SHP77 (cell line): ENCODE measurements around the gene VSTM2B.
A peak's percentile ranks its signal among the peaks of the same experiment; 100 is the strongest.

Experiments
- DNase-seq, 2 experiments: peaks; one replicate each; lab custom pipeline; 2025; lab: John Stamatoyannopoulos, UW

VSTM2B gene

DNA sequence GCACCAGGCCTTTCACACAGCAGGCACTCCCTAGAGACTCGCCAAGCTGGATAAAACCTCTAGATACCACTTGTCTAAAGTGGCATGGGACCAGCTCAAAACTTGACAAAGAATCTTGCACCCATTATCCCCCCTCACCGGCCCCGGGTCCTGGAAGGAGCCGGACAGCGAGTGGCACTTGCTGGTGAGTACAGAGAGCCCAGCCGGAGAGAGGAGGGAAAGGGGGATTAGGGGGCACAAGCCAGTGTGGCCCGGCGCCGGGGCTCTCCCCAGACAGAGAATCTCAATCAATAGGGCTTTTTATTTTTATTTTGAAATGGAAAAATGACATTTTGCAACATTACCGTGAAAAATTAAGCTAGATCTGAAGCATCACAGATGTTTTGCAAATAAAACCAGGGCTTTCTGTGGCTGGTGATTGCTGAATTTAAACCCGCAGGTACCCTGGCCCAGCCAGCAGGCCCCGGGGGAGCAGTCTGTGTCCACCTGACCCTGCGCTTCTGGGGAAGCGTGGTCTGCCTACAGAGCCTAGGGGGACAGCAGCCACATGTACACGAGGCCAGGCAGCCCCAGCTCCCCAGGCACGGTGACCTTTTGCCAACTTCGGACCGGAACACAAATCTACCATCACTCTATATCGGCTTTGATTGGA lies 10.0 kb upstream of the VSTM2B start:
- DNase-seq = no peak

DNA sequence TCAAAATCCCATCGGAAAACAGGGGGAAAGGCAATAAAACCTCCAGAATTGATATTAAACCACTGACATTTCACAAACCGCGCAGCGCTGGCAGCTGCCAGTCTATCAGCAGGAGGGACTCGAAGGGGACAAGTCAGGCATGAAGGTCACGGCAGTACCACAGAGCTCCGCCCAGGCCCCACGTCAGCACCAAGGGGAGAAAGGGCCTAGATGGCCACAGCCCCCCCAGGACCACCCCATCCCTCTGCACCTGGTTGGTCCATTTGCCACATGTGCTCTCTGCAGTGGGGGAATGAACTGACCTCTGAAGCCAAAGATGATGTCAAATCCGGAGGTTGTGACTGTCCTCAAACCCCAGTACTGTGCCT lies 9.5 kb upstream of the VSTM2B start:
- DNase-seq = no peak

DNA sequence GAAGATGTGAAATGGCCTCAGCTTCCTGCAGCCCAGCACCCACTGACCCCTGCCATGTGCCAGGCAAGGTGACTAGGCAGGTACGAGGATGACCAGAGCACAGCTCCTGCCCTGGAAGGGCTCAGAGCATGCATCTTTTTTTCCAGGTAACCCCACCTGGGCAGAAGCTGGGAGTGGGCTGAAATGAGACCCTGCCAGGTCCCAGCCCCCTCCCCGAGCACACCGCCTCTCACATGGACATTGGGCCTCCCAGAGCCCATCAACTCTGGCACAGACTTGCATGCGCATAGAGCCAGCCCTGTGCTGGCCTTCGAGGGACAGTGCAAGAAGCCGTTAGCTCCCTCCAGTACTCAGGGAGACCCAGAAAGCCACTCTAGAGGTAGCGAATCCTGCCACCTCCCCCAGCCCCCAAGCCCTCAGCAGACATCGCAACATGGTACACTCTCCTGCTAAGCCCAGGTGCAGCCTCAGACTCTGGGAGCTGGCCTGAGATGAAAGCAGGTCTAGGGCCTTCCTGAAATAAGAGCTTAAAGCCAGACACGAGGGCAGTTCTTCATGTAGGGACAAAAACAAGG lies 8.9 kb upstream of the VSTM2B start:
- DNase-seq = no peak

DNA sequence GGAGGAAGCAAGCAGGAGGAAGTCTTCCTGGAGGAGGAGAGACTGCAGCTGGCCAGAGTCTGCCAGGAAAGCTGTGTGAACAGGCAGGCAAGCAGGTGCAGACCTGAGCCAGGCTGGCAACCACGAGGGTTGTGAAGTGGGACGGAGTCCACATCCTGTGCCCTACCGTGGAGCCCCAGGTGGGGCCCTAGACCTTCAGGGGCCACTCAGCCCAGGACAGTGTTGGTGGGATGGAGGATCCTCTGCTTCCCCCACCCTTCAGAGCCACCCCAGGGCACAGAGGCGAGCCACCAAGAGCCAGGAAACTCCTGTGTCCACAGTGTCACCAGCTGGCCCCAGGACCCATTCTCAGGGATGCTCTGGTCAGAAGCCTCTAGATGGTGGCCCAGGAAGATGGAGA lies 8.4 kb upstream of the VSTM2B start:
- no peak for DNase-seq

DNA sequence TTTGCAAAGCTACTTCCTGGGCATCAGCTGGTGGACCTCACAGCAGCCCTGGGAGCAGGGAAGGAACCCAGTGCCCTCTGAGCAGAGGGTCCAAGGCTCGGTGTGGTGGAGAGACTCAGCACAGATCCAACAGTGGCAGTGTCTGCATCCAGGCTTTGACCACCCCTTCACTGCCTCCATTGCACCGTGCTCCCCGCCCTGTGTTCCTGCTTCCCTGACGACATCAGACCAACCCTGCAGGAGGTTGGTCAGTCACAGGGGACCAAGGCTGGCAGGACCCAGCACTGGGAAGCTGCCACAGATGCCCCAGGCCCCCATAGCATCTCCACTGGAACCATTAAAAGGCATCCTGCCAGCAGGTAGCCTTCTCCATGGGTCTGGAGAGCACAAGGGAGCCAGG lies 7.8 kb upstream of the VSTM2B start:
- no peak for DNase-seq

DNA sequence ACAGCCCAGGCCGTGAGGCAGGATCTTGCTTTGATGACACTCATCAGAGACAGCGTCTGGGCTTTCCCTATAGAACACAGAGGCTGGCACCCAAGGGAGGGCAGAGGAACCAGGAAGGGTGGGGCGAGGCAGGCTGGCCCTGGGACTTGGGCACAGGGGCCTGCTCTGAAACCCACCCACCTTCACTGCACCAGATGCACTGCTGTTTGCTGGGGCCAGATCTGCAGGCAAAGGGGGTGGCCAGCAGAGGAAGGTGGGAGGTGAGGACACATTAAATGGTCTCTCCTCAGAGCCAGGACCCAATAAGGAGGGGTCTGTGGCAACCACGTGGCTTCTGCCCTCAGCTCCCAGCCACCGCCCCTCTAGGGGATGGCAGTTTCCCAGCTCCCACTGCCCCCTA lies 6.6 kb upstream of the VSTM2B start:
- no peak for DNase-seq

DNA sequence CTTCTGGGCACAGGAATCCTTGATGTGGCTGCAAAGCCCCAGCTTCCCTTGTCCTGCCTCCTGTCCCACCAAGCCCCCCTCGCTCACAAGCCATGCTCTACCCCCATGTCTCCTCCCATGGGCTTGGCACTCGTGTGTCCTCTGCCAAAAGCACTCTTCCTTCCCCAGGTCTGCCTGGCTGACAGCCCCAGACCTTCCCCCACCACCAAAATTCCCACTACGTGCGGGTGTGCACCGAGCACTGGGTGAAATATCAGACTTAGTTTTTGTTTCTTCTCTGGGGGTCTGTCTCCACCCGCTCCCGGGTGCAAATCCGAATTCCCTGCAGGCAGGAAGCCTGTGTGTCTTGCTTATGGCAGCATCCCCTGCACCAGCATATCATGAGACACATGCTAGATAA lies 5.9 kb upstream of the VSTM2B start:
- no peak for DNase-seq

DNA sequence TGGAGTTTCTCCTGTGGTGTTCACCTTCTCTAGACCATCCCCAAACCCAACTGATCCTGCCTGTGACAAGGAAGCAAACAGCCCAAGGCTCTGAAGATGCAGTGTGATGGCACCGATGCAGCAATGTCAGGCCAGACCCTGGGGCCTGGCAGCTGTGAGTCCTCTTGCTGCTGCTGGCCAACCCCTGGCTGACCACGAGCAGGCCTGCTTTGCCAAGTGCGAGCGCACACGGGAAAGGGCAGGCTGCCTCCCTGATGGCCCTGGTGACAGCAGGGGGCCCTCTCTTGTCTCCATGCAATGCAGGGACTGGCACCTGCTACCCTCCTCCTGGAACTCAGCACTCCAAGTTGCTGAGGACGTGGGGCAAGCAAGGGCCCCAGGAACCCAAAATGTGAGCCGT lies 5.4 kb upstream of the VSTM2B start:
- no peak for DNase-seq

DNA sequence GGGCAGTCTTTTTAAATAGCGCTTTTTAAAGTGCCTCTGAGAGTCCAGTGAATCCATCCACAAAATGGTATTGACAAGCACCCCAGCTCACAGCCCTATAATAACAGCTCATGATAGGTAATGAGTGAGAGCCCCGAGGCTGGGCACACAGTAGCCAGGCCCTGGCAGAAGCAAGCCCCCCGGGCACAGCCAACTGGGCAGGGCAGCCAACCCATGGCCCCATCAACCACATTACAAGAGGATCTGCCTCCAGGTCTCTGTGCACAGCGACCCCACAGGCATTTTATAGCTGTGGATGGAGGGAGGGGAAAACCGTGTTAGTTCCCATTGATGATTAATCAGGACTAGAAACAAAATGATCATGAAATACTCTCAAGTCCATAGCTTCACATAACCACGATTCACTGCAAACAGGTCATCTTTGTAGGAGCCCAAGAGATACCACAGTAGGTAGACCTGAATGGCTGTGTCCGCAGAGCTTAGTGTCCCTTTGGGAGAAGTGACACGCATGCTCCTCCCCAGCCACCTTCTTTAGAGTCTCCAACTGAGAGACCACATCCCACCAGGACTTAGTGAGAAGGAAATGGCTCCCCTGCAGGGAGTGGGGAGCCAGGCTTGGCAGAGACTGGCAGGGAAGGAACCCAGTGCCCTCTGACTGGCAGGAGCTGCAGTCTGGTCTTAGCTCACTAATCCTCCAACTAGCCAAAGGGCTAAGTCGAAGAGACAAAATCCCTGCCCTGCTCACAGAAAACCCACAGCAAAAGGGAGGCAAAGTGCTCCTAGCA lies 4.3 kb upstream of the VSTM2B start:
- DNase-seq = no peak

DNA sequence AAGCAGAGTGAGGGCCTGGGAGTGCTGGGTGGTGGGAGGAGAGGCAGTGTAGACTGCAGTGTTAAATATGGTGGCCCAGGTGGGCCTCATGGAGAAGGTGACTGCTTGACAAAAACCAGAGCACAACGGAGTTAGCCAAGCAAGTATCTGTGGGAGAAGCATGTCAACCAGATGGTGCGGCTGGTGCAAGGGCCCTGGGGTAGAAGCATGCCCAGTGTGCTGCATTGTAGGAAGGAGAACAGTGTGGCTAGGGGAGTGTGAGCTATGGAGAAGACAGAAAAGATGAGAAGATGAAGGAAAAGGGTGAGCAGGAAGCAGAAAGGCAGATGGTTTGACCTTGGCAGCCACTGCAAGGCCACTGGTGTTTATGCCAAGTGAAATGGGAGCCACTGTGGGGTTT lies 2.2 kb upstream of the VSTM2B start:
- no peak for DNase-seq

DNA sequence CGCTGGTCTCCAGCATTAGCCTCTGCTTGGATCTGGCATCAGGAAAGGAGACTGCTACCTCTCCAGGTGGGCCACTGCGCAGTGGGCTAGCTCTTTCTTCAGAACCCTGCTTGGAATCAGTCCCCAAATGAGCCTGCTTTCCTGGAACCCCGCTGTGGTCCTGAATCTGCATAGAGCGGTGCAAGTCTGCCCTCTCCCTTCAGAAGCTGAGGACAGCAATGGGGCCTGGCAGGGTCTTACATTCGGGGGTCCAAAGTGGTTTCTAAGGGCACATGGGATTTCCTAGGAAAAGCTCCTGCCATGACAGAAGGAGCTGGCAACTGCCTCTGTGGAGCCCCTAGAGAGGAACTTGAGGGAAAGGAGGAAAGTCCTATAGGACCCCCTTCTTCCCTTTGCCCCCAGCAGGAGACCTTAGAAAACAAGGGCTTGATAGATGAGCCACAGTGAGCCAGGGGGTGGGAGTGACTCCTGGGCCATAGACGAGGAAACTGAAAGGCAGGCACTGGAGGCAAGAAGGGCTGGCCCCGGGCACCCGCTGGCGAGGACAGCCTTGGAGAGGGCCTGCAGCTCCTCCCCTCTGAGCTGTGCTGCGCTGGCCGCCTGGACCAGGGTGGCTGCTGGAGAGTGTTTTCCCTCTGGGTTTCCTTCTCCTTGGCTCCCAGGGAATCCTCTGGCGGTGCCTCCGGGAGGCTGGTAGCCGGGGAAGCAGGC lies 1.4 kb upstream of the VSTM2B start:
- no peak for DNase-seq

DNA sequence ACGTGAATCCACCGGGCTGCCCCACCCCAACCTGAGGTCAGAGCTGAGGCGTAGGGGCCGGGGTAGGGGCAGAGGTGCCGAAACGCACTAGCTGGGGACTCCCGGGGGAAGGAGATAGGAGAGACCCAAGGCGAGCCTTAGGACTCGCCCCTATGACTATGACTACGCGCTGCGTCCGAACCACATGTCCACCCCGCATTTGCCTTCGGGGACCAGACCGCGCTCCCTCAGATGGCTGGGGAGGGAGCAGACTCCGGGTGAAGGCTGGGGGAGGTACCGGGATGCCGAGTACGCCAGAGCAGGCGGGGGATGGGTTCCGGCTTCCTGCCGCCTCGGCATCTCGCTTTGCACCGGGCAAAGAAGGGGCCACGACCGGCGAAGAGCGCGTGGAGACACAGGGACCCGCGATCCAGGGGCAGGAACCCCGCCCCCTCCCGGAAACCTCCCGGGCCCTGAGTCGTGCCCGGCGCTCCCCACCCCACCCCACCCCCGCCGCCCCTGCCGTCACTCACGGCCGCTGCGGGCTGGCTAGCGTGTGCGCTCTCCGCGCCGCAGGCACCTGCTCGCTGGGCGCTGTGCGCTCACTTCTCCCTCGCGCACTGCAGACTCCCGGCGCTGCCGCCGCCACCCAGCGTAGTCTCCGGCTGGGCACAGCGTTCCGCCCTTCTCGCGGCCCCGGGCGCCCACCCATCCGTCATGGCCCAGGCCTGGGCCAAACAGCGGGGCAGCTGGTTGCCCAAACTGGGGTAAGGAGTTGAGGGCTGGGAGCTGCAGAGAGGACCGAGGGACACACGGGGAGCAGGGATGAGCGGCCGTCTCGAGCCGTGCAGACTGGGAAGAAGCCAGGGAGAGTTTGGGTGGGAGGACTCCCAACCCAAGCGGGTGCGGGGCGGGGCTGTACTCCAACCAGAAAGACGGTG lies 622 bp upstream of the VSTM2B start:
- no peak for DNase-seq

DNA sequence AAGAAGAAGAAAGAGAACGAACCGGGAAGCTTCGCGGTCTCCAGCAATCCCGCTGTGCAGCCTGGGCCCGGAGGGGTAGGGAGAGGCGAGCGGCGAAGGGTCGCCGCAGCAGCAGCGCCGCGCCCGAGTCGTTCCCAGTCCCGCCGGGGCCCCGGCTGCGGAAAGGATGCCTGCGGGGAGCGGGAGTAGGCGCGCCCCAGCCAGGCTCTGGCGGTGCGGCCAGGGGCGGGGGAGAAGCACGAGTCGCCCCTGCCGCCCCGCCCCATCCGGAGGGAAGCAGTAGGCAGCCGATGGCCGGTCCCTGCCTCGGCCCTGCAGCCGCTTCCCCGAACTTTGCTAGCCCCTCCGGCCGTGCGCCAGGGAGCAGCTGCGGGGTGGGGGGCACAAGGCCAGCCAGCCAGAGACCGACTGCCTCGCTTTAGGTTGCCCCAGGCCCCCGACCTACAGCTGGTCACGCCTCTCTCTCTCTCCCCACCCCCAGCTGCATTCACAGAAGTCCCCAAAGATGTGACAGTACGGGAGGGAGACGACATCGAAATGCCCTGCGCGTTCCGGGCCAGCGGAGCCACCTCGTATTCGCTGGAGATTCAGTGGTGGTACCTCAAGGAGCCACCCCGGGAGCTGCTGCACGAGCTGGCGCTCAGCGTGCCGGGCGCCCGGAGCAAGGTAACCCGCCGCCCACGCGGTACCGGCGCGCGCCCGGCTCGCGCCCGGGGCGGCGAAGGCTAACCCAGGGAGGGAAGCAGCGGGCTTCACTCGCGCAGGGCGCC lies 1.1 kb downstream of the VSTM2B start:
- DNase-seq = no peak

DNA sequence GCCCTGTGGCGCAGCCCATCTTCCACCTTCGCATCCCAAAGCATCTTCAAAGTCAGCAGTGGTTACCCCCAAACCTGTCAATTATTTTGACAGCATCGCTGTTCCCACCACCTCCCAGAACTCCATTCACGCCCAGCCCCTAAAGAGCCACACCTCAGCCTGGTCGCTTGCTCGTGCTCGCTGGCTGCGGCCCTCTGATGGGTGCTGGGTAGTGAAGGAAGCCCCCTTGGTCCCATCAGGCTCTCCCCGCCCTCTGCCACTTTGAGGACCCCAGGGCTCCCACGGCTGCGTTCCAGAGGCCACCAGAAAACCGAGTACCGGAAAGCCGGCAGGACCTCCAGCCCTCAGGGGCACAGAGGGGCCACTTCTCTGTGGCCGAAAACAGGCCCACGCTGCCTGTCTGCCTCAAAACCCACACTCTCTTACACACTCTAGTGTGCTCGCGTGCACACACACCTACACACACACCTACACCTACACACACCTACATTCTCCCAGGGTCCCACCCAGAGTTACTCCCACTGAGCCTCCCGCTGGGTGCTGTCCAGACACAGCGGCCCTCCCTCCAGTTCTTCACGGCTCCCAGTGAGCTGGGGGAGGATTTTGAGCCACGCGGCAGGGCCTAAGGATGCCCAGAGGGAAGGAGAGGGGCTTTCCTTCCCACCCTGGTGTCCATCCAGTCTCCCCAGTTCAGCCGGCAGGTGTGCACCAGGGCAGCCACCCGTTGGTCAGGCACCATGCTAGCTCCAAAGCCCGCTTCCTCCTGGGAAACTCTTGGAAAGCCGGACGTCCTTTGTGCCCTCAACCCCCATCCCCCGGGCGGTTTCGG lies 1.9 kb downstream of the VSTM2B start:
- DNase-seq = no peak

DNA sequence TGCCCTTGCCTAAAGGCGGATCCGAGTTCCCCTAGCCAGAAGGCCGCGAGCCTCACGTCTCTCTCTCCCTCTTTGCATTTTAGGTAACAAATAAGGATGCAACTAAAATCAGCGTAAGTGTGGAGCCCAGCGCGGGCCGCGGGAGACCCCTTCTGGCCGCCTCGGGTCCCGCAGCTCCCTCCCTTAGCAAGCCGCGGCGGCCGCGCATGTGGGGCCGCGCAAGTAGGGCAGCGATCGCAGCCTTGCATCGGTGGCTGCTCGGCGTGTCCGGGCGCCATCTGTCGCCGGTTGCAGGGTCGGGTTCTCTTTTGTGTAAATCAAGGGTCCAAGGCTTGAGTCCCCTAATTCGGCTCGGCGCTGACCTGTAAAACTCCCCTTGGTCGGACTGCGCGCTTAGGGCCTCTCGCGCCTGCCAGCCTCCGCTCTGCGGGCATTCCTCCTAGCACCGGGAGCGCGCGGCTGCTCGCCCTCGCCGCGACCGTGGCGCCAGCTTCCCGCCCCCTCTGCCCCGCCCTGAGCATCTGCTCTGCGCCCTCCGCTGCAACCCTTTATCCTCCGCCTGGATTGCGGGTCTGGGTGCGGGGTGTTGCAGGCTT lies 2.7 kb downstream of the VSTM2B start:
- DNase-seq = peak; percentile 35 to 48

DNA sequence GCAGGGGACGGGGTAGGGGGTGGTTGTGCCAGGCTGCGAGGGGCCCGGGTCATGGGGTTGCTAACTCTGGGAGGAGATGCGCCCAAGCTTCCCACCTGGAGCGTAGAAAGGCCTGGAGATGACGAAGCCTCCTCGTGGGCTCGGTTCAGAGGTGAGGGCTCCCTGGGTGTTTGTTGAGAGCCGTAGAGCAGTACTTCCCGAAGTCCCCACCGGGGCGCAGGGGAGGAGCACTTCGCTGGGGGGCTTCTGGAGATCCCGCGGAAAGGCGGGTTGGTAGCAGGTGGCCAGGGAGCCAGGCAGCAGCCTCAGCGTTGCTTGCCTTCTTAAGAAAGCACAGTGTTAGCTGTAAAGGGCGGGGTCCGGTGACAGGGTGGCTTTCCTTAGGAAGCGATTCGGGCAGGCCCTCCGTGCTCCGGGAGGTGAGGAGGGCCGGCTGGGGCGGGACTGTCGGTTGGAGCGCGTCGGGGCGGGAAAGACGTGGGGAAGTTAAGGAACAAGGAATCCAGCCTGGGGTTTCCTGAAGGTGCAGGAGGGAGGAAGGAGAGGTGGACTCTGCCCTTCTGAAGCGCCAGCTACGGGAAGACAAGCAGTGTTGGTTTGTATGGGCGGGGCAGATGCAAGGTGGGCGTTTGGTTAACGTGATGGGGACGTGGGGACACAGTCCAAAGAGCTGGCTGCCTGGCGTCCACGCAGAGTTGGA lies 3.3 kb downstream of the VSTM2B start:
- DNase-seq = no peak

DNA sequence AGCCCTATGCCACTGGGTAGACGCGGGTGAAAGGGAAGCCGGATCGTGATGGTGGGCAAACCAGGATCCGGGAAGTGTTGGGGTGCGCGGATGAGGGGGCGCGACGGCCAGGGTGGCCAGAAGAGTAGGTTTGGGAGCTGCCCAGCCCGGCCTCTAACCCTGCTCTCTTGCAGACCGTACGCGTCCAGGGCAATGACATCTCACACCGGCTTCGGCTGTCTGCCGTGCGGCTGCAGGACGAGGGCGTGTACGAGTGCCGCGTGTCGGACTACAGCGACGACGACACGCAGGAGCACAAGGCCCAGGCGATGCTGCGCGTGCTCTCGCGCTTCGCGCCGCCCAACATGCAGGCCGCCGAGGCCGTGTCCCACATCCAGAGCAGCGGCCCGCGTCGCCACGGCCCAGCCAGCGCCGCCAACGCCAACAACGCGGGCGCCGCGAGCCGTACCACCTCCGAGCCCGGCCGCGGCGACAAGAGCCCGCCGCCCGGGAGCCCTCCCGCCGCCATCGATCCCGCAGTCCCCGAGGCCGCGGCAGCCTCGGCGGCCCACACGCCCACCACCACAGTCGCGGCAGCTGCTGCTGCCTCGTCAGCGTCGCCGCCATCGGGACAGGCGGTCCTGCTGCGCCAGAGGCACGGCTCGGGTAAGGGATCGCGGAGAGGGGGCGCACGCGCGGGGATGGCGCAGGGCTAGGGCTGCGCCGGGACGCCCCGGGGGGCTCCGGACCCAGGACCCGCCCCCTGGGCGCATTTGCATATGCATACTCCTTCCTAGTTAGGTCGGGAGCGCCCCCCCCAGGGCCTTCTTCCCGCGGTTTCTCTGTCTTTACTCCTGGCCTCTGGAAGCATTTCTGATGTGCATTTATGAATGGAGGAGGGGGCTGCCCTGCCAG lies 4.1 kb downstream of the VSTM2B start:
- no peak for DNase-seq
